ENCODE data around the gene TMEM167B. TPM values are rescaled to one million over a fixed set of nuclear protein-coding genes. Genes with fewer than 3 reads are reported as not detected.
"Not testable (repeated sequence)": the region's sequence is repeated elsewhere in the genome, so short reads cannot be mapped to it uniquely, and the experiment has no call there.

Gene TMEM167B
- total RNA-seq, 1 donor: 26.1 TPM

GRCh38 chr1:109048335-109048734, 42.2 kb upstream of the TMEM167B start:
- no peak for DNase-seq (ENCODE audit: low read depth)
- H3K4me3 ChIP-seq (ENCODE audit: low read depth, low read length): no peak overlapping the region
- TF ChIP-seq, protein P1, sequence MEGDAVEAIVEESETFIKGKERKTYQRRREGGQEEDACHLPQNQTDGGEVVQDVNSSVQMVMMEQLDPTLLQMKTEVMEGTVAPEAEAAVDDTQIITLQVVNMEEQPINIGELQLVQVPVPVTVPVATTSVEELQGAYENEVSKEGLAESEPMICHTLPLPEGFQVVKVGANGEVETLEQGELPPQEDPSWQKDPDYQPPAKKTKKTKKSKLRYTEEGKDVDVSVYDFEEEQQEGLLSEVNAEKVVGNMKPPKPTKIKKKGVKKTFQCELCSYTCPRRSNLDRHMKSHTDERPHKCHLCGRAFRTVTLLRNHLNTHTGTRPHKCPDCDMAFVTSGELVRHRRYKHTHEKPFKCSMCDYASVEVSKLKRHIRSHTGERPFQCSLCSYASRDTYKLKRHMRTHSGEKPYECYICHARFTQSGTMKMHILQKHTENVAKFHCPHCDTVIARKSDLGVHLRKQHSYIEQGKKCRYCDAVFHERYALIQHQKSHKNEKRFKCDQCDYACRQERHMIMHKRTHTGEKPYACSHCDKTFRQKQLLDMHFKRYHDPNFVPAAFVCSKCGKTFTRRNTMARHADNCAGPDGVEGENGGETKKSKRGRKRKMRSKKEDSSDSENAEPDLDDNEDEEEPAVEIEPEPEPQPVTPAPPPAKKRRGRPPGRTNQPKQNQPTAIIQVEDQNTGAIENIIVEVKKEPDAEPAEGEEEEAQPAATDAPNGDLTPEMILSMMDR (IDR thresholded peaks at IDR 0.05; ENCODE audit: insufficient read depth, low read length): no peak

- H3K4me3 ChIP-seq (ENCODE audit: low read depth, low read length): no peak overlapping the region
- DNase-seq (ENCODE audit: low read depth): no peak
- TF ChIP-seq, protein P1 (IDR thresholded peaks at IDR 0.05; ENCODE audit: insufficient read depth, low read length): no peak
These were observed 40.2 kb upstream of the TMEM167B start for GRCh38 chr1:109050228-109050995.

DNA sequence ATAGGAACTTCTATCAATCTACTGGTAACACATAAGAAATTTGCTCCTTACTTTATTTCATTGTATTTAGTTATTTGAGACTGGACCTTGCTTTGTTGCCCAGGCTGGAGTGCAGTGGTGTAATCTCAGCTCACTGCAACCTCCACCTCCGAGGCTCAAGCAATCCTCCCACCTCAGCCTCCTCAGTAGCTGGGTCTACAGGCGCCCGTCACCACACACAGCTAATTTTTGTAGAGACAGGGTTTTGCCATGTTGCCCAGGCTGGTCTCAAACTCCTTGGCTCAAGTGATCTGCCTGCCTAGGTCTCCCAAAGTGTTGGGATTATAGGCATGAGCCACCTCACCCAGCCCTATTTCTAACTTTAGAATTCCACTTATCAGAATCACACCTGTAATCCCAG, 38.4 kb upstream of the TMEM167B start:
- H3K4me3 ChIP-seq (ENCODE audit: low read depth, low read length); DNase-seq (ENCODE audit: low read depth): not testable (repeated sequence)

GRCh38 chr1:109056064-109056463, 34.5 kb upstream of the TMEM167B start:
- DNase-seq (ENCODE audit: low read depth): no peak
- TF ChIP-seq, protein P1 (IDR thresholded peaks at IDR 0.05; ENCODE audit: insufficient read depth, low read length): no peak
- no peak overlapping the region for H3K4me3 ChIP-seq (ENCODE audit: low read depth, low read length)

GRCh38 chr1:109059026-109059425, 31.5 kb upstream of the TMEM167B start:
- no peak overlapping the region for H3K4me3 ChIP-seq (ENCODE audit: low read depth, low read length)
- TF ChIP-seq, protein P1 (IDR thresholded peaks at IDR 0.05; ENCODE audit: insufficient read depth, low read length): no peak
- no peak for DNase-seq (ENCODE audit: low read depth)

DNA sequence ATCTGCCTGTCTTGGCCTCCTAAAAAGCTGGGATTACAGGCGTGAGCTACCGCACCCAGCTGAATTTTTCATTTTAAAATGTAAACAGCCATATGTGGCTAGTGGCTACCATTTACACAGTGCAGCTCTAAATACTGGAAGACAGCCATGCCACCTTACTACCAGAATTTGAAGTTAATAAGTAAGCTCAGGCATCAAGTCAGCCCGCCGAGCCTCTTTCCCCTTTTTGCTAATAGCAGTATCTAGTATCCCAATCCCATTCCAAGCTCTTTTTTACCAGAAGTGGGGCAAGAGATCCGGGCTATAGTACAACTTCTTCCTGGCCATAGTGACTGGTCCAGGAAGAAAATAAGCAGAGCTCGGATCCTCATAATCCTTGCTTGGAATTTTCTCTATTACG, 29.9 kb upstream of the TMEM167B start:
- TF ChIP-seq, protein P1 (IDR thresholded peaks at IDR 0.05; ENCODE audit: insufficient read depth, low read length): no peak
- no peak for DNase-seq (ENCODE audit: low read depth)
- no peak overlapping the region for H3K4me3 ChIP-seq (ENCODE audit: low read depth, low read length)

DNA sequence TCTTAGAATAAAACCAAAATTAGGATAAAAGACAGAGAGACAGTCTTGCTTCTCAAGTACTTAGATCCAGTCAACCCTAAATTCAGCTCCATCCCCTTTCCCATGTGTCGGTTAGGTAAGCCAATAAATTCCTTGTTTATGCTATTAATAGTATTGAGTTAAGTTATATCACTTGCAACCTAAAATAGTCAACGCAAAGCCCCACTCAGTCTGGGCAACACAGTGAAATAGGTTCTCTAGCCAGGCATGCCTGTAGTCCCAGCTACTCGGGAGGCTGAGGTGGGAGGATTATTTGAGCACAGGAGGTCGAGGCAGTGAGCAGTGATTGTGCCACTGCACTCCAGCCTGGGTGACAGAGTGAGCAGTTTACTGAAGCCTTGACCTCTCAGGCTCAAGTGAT, 29.4 kb upstream of the TMEM167B start:
- DNase-seq (ENCODE audit: low read depth): no peak
- no peak overlapping the region for H3K4me3 ChIP-seq (ENCODE audit: low read depth, low read length)
- TF ChIP-seq, protein P1 (IDR thresholded peaks at IDR 0.05; ENCODE audit: insufficient read depth, low read length): no peak
